CD8-positive, alpha-beta memory T cell (primary cell): ENCODE results near the gene TTC23. TPM values are rescaled to one million over a fixed set of nuclear protein-coding genes. Genes with fewer than 3 reads are reported as not detected.

Experiments
- CTCF ChIA-PET: fragments of 350-600 bp; sonication (Branson Sonifier 250); formaldehyde crosslinking; loops from one replicate; lab custom pipeline; 2021; ENCODE audit warnings: antibody characterized with exemption; lab: Charles Lee
- POLR2A ChIA-PET: fragments of 350-600 bp; sonication (Branson Sonifier 250); formaldehyde crosslinking; loops from one replicate; lab custom pipeline; 2021; ENCODE audit warnings: antibody characterized with exemption; lab: Charles Lee
- DNase-seq, 5 donors: peaks; one replicate each; pipeline versions ENCODE4 v3.0.0 to v3.0.0-alpha.2; 2020 to 2022; ENCODE audit warnings: mixed read lengths in 1 of 5
- H3K27ac ChIP-seq: one replicate; pipeline ENCODE4 v1.7.0; 2013; ENCODE audit warnings: low read depth, mild to moderate bottlenecking, low read length, moderate library complexity
- H3K27me3 ChIP-seq: 2 replicates; pipeline ENCODE4 v1.7.0; 2013; ENCODE audit warnings: low read length, mild to moderate bottlenecking; ENCODE audit not compliant: insufficient read depth, poor library complexity, severe bottlenecking
- H3K36me3 ChIP-seq: 2 replicates; pipeline ENCODE4 v1.7.0; 2013; ENCODE audit warnings: mild to moderate bottlenecking, low read length, moderate library complexity; ENCODE audit not compliant: insufficient read depth
- H3K4me1 ChIP-seq: 2 replicates; pipeline ENCODE4 v1.7.0; 2013; ENCODE audit warnings: mild to moderate bottlenecking, low read length, moderate library complexity; ENCODE audit not compliant: insufficient read depth
- H3K4me3 ChIP-seq: 2 replicates; pipeline ENCODE4 v1.7.0; 2013; ENCODE audit warnings: mild to moderate bottlenecking, low read length
- H3K9me3 ChIP-seq: 2 replicates; pipeline ENCODE4 v1.7.0; 2013; ENCODE audit warnings: mild to moderate bottlenecking, low read length
- H3K27ac Mint-ChIP-seq, 8 donors: one replicate each; pipeline ENCODE4 v1.8.0; 2020 to 2021; ENCODE audit warnings: mixed read lengths in 8 of 8, mild to moderate bottlenecking in 6 of 8, inconsistent platforms in 3 of 8, moderate library complexity in 3 of 8
- H3K27me3 Mint-ChIP-seq, 2 donors: one replicate each; pipeline ENCODE4 v1.8.0; 2020 to 2021; ENCODE audit warnings: mixed read lengths in 2 of 2, mild to moderate bottlenecking in 1 of 2, moderate library complexity in 1 of 2
- H3K36me3 Mint-ChIP-seq, 3 donors: one replicate each; pipeline ENCODE4 v1.8.0; 2020 to 2021; ENCODE audit warnings: mixed read lengths in 3 of 3, inconsistent platforms in 1 of 3, mild to moderate bottlenecking in 1 of 3
- H3K4me1 Mint-ChIP-seq, 3 donors: one replicate each; pipeline ENCODE4 v1.8.0; 2020 to 2021; ENCODE audit warnings: mixed read lengths in 3 of 3, inconsistent platforms in 1 of 3, mild to moderate bottlenecking in 1 of 3
- H3K4me3 Mint-ChIP-seq, 7 donors: one replicate each; pipeline ENCODE4 v1.8.0; 2020 to 2021; ENCODE audit warnings: mixed read lengths in 7 of 7, mild to moderate bottlenecking in 6 of 7, moderate library complexity in 4 of 7, inconsistent platforms in 2 of 7
- H3K9me3 Mint-ChIP-seq, 5 donors: one replicate each; pipeline ENCODE4 v1.8.0; 2020 to 2022; ENCODE audit warnings: mixed read lengths in 5 of 5, mild to moderate bottlenecking in 3 of 5, moderate library complexity in 2 of 5, inconsistent platforms in 1 of 5
- polyA plus RNA-seq: library from polyadenylated mRNA; unstranded; fragments of 300-500 nt; fragmentation: Illumina TruSeq; gene quantifications from one replicate; pipeline ENCODE4 v1.2.3, GENCODE V29; 2021
- total RNA-seq, 2 experiments: library from RNA; stranded (reverse); gene quantifications; one replicate each; pipeline ENCODE4 v1.2.3, GENCODE V29; 2021

TTC23 gene
- total and polyA plus RNA-seq, 3 experiments from 2014 or later: 0.10 to 2.7 (median 2.0) TPM

DNA sequence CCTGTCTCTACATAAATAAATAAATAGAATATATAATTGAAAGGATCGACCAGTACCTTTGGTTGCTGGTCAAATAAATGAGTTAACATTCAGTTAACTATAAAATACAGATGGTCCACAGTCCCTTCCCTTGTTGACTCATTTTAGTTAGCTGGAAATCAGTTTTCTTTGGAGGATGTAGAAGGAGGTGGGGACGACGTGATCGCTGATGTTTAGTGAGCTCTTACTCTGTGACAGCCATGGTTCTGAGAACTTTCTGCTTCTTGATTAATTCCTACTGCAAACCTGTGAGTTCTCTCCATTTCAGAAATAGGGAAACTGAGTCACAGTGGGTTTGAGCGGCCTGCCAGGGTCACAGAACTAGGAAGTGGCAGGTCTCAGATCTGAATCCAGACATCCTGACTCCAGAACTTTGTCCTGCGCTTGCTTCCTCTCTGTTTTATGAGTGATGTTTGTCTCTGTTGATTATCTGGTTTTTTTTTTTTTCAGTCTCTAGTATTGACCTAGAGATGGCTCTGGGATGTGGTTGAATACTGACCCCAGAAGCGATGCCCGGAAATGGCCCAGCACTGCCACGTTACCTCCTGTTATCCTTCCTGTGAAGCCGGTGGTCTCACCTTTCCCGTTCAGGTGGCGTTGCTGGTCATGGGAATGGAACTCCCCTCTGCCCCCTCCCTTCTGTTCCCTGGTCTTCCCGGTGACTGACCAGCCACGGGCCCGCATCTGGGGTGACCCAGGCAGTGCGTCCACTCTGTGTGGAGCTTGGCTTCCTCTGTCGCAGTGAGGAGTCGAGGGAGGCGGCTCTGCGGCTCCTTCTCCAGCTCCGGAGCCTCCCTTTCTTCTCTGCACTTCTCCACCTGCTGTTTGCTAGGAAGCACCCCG is 126.3 kb downstream of the TTC23 start:
- no peak for DNase-seq
- H3K4me3 ChIP-seq: no peak overlapping the region
- CTCF ChIA-PET: interaction anchor here (0.5 to 1.1 kb wide), 2 partner anchors 23 to 38 kb away, joined by 3 read pairs; no protein-coding TSS in a partner anchor
- H3K4me3 Mint-ChIP-seq: no peak overlapping the region
- no peaks in the 10 kb centered on the region for H3K9me3 Mint-ChIP-seq
- peaks cover 0 to 6% (median 0%) of the 10 kb centered on the region in 3 donors for H3K4me1 Mint-ChIP-seq
- H3K27ac ChIP-seq: no peak overlapping the region
- H3K27me3 Mint-ChIP-seq: peaks cover 1 to 3% of the 10 kb centered on the region in 2 donors
- no peaks in the 10 kb centered on the region for H3K4me1 ChIP-seq
- peaks cover 0 to 17% (median 2%) of the 10 kb centered on the region in 3 donors for H3K36me3 Mint-ChIP-seq
- POLR2A ChIA-PET: no interaction called here
- no peaks in the 10 kb centered on the region for H3K27me3 ChIP-seq
- H3K9me3 ChIP-seq: no peaks in the 10 kb centered on the region
- H3K27ac Mint-ChIP-seq: no peak overlapping the region
- no peaks in the 10 kb centered on the region for H3K36me3 ChIP-seq

GRCh38 chr15:99121691-99122410 is 127.5 kb downstream of the TTC23 start:
- Mint-ChIP-seq H3K4me1 (peaks cover 0 to 6% (median 0%) of the 10 kb centered on the region in 3 donors), H3K4me3 (no peak overlapping the region), H3K36me3 (peaks cover 0 to 17% (median 2%) of the 10 kb centered on the region in 3 donors), H3K27me3 (peaks cover 1 to 3% of the 10 kb centered on the region in 2 donors), H3K27ac (peak overlapping the region in 1 of 8 donors; percentile 0), H3K9me3 (no peaks in the 10 kb centered on the region)
- CTCF ChIA-PET: interaction anchor here (1.1 kb wide), 1 partner anchor 22 kb away, joined by 3 read pairs; no protein-coding TSS in a partner anchor
- Histone ChIP-seq H3K27ac (no peak overlapping the region), H3K9me3 (no peaks in the 10 kb centered on the region), H3K27me3 (no peaks in the 10 kb centered on the region), H3K4me3 (no peak overlapping the region), H3K4me1 (no peaks in the 10 kb centered on the region), H3K36me3 (no peaks in the 10 kb centered on the region)
- POLR2A ChIA-PET: no interaction called here
- no peak for DNase-seq

GRCh38 chr15:99121207-99121606 is 128.2 kb downstream of the TTC23 start:
- H3K4me1 ChIP-seq: no peaks in the 10 kb centered on the region
- H3K4me3 ChIP-seq: no peak overlapping the region
- ChIA-PET POLR2A (no interaction called here), CTCF (interaction anchor here (1.4 kb wide), 1 partner anchor 13 kb away, joined by 4 read pairs; no protein-coding TSS in a partner anchor)
- no peak overlapping the region for H3K27ac ChIP-seq
- H3K4me1 Mint-ChIP-seq: peaks cover 0 to 6% (median 0%) of the 10 kb centered on the region in 3 donors
- H3K36me3 Mint-ChIP-seq: peaks cover 0 to 18% (median 2%) of the 10 kb centered on the region in 3 donors
- no peaks in the 10 kb centered on the region for H3K9me3 ChIP-seq
- peaks cover 1 to 3% of the 10 kb centered on the region in 2 donors for H3K27me3 Mint-ChIP-seq
- H3K4me3 Mint-ChIP-seq: no peak overlapping the region
- DNase-seq: no peak
- H3K9me3 Mint-ChIP-seq: no peaks in the 10 kb centered on the region
- H3K27ac Mint-ChIP-seq: no peak overlapping the region
- H3K36me3 ChIP-seq: no peaks in the 10 kb centered on the region
- H3K27me3 ChIP-seq: no peaks in the 10 kb centered on the region

GRCh38 chr15:99120050-99120777 is 129.2 kb downstream of the TTC23 start:
- H3K27ac ChIP-seq: no peak overlapping the region
- no peak overlapping the region for H3K4me3 ChIP-seq
- H3K9me3 ChIP-seq: no peaks in the 10 kb centered on the region
- Mint-ChIP-seq H3K27me3 (peaks cover 1 to 3% of the 10 kb centered on the region in 2 donors), H3K4me3 (no peak overlapping the region), H3K27ac (no peak overlapping the region), H3K36me3 (peaks cover 0 to 18% (median 2%) of the 10 kb centered on the region in 3 donors), H3K4me1 (peaks cover 0 to 6% (median 0%) of the 10 kb centered on the region in 3 donors), H3K9me3 (no peaks in the 10 kb centered on the region)
- DNase-seq: no peak
- H3K4me1 ChIP-seq: no peaks in the 10 kb centered on the region
- CTCF ChIA-PET: interaction anchor here (1.4 kb wide), 1 partner anchor 14 kb away, joined by 4 read pairs; no protein-coding TSS in a partner anchor
- H3K27me3 ChIP-seq: no peaks in the 10 kb centered on the region
- H3K36me3 ChIP-seq: no peaks in the 10 kb centered on the region
- POLR2A ChIA-PET: no interaction called here

DNA sequence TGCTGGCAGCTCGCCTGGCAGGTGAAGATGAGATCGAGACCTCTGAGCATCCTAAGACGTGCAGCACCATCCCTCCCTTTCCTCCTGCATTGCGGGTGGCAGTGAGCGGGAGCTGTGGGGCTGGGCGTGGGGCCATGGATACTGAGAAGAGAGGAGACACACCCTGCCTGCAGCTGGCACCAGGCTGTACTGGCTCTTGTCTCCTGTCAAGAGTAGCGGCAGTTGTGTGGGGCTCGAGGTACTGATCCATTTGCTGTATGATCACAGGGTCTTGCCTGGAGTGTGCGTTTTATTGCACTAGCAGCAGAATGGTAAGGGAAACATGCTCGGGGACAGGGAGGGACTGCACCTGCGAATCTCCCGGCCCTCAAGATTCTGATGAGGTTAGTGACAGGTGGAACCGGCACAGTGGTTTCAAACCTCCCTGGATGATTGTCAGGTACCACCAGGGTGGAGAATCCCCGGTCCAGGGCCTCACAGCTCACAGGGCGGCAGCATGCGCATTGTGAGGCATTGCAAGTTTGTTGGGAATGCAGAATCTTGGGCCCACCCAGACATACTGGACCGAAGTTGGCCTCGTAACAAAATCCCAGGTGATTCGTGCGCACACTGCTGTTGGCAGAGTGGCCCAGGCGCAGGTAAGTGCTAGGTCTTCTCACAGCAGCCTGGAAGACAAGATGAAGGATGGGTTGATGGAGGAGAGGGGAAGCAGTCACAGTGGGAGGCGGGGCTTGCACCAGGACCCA is 130.4 kb downstream of the TTC23 start:
- Mint-ChIP-seq H3K27me3 (peaks cover 0 to 1% of the 10 kb centered on the region in 2 donors), H3K36me3 (peaks cover 0 to 20% (median 2%) of the 10 kb centered on the region in 3 donors), H3K4me1 (peaks cover 0 to 6% (median 0%) of the 10 kb centered on the region in 3 donors), H3K27ac (no peak overlapping the region), H3K9me3 (no peaks in the 10 kb centered on the region), H3K4me3 (no peak overlapping the region)
- no peak overlapping the region for H3K4me3 ChIP-seq
- H3K4me1 ChIP-seq: no peaks in the 10 kb centered on the region
- POLR2A ChIA-PET: no interaction called here
- no peaks in the 10 kb centered on the region for H3K36me3 ChIP-seq
- no peaks in the 10 kb centered on the region for H3K9me3 ChIP-seq
- no peak for DNase-seq
- no peak overlapping the region for H3K27ac ChIP-seq
- CTCF ChIA-PET: no interaction called here
- no peaks in the 10 kb centered on the region for H3K27me3 ChIP-seq

DNA sequence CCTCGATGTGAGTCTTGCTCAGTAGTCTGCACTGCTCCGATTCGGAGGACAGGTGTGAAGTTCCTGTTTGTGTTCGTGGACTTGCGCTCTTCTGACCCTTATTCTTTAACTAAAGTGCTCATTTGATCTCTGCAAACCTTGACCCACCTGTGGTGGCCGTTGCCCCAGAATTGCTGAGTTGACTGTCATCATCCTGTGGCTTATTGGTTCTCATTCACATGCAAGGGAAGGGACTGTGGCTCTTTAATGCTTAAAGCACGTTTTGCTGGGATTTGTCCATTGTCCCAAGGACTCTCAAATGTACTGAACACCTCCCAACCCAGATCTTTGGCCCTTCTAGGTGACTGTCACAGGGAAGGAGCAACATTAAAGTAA is 131.1 kb downstream of the TTC23 start:
- Histone ChIP-seq H3K4me1 (no peaks in the 10 kb centered on the region), H3K27me3 (no peaks in the 10 kb centered on the region), H3K4me3 (no peak overlapping the region), H3K9me3 (no peaks in the 10 kb centered on the region), H3K36me3 (no peaks in the 10 kb centered on the region), H3K27ac (no peak overlapping the region)
- H3K4me3 Mint-ChIP-seq: no peak overlapping the region
- H3K27ac Mint-ChIP-seq: no peak overlapping the region
- H3K27me3 Mint-ChIP-seq: no peaks in the 10 kb centered on the region
- no peak for DNase-seq
- POLR2A ChIA-PET: no interaction called here
- peaks cover 0 to 6% (median 0%) of the 10 kb centered on the region in 3 donors for H3K4me1 Mint-ChIP-seq
- no peaks in the 10 kb centered on the region for H3K9me3 Mint-ChIP-seq
- H3K36me3 Mint-ChIP-seq: peaks cover 0 to 24% (median 2%) of the 10 kb centered on the region in 3 donors
- CTCF ChIA-PET: no interaction called here

DNA sequence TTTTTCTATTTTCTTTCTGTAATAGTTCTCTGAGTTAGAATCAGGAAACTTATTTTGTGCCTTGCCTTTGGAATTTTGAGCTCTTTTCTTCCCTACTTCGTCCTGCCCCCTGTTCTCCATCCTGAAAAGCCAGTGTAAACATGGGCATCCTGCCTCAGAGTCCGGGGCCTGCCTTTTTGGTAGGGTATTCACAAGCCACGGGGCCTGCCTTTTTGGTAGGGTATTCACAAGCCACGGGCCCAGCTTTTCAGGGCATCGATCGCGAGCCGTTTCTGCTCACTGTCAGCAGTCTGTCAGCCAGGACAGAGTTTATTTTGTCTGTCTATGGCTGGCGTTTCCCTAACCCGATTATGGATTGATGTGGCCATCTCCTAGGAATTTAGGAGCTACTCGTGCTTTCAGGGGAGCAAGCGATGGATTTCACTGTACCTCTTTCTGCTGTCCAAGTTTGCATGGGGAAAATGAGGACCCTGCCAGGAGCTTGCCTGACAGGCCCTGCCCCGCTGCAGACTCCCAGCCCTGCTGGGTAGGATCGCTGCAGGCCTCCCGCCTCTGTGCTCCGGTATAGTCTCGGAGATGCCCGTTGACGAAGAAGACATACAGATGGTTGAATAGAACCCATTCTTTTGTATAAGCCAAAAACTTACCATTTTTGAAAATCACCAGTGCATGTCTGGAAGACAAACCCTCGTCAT is 131.7 kb downstream of the TTC23 start:
- Histone ChIP-seq H3K4me1 (no peaks in the 10 kb centered on the region), H3K27ac (no peak overlapping the region), H3K36me3 (no peaks in the 10 kb centered on the region), H3K4me3 (no peak overlapping the region), H3K27me3 (no peaks in the 10 kb centered on the region), H3K9me3 (no peaks in the 10 kb centered on the region)
- H3K9me3 Mint-ChIP-seq: no peaks in the 10 kb centered on the region
- POLR2A ChIA-PET: no interaction called here
- no peak overlapping the region for H3K4me3 Mint-ChIP-seq
- H3K4me1 Mint-ChIP-seq: peaks cover 0 to 6% (median 0%) of the 10 kb centered on the region in 3 donors
- CTCF ChIA-PET: no interaction called here
- H3K27ac Mint-ChIP-seq: no peak overlapping the region
- peaks cover 0 to 24% (median 2%) of the 10 kb centered on the region in 3 donors for H3K36me3 Mint-ChIP-seq
- no peak for DNase-seq
- no peaks in the 10 kb centered on the region for H3K27me3 Mint-ChIP-seq
